Measurements from ENCODE around the gene RAB1B.

RAB1B gene

DNA sequence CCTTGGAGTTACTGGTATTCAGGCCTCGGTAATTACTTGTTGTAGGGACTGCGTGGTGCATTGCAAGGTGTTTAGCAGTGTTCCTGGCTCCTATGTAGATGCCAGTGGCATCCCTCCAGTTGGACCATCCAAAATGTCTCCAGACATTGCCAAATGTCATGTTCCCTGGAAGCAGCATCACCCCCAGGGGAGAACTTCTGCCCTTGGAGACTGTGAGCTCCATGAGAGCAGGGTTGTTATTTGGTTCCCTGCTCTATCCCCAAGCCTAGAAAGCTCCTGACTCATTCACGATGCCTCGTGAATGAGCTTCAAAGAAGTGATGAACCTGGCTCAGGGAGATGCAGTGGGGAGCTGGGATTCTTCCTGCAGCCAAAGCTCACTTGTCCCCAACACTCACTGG, 53.2 kb downstream of the RAB1B start:
- no peak for DNase-seq (ENCODE audit: low spot score)
- in situ Hi-C loops (cut with MboI; ENCODE audit: low sequenced_read_pairs, unreplicated experiment): no loop called here
- TF ChIP-seq, protein P1, sequence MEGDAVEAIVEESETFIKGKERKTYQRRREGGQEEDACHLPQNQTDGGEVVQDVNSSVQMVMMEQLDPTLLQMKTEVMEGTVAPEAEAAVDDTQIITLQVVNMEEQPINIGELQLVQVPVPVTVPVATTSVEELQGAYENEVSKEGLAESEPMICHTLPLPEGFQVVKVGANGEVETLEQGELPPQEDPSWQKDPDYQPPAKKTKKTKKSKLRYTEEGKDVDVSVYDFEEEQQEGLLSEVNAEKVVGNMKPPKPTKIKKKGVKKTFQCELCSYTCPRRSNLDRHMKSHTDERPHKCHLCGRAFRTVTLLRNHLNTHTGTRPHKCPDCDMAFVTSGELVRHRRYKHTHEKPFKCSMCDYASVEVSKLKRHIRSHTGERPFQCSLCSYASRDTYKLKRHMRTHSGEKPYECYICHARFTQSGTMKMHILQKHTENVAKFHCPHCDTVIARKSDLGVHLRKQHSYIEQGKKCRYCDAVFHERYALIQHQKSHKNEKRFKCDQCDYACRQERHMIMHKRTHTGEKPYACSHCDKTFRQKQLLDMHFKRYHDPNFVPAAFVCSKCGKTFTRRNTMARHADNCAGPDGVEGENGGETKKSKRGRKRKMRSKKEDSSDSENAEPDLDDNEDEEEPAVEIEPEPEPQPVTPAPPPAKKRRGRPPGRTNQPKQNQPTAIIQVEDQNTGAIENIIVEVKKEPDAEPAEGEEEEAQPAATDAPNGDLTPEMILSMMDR (IDR thresholded peaks at IDR 0.05; ENCODE audit: borderline replicate concordance, control extremely low read depth, extremely low read depth, insufficient read depth, missing control alignments): no peak

DNA sequence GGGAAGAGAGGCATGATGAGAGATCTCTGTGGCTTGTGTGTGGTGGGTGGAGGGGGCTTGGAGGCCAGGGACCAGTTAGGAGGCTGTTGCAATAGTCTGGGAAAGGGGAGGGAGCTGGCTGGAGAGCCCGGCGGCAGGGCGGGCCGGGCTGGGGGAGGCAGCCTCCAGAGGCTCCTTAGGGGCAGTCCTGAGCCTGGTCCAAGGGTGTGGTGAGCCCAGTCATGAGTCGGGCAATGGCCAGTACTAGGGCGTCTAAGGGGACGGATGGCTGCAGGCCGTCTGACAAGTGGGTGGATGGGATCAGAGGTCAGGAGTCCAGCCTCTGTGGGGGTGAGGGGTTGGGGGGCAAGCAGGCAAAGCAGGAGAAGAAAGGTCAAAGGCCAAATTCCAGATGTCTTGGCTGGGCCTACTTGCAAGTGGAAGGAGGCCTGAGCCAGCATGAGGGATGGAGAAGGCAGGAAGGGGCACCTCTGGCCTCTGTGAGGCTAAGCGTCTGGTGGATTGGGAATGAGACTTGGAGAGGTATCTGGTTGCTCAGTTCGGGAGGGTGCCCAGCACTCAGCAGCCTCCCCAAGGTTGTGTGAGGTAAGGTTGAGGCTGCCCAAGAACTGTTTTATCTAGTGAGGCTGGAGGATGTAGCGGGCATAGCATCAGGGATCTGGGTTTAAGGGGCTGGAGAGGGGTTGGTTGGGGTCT, 54.4 kb downstream of the RAB1B start:
- DNase-seq (ENCODE audit: low spot score): no peak
- TF ChIP-seq, protein P1 (IDR thresholded peaks at IDR 0.05; ENCODE audit: borderline replicate concordance, control extremely low read depth, extremely low read depth, insufficient read depth, missing control alignments): no peak
- in situ Hi-C loops (cut with MboI; ENCODE audit: low sequenced_read_pairs, unreplicated experiment): no loop called here

DNA sequence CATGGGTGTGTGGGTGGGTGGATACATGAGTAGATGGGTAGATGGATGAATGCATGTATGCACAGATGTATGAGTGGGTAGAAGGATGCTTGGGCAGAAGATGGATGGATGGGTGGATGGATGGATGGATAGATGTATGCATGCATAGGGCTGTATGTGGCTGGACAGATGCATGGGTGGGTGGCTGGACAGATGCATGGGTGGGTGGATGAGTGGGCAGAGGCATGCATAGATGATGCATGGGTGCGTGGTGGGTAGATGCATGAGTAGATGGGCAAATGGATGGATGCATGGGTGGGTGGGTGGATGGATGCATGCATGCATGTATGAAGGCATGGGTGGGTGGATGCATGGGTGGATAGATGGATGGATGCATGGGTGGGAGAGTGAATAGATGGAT, 55.2 kb downstream of the RAB1B start:
- TF ChIP-seq, protein P1 (IDR thresholded peaks at IDR 0.05; ENCODE audit: borderline replicate concordance, control extremely low read depth, extremely low read depth, insufficient read depth, missing control alignments): no peak
- in situ Hi-C loops (cut with MboI; ENCODE audit: low sequenced_read_pairs, unreplicated experiment): no loop called here
- no peak for DNase-seq (ENCODE audit: low spot score)

DNA sequence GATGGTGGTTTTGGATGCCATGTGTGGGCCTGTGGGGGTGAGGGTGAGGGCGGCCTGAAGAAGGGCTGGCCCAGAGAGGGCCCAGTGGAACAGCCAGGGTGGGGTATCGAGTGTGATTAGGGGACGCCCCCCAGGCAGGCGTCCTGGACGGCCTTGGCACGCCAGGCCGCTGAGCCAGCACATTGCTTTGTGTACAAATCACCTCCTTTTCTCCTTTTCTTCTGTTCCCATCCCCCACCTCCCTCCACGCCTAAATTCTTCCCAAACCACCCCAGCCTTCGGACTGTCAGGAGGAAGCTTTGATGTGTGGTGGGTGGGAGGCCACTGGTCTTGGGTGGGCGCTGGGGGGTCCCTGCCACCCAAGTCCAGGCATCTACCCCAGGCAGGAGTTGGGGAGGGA, 56.2 kb downstream of the RAB1B start:
- TF ChIP-seq, protein P1 (IDR thresholded peaks at IDR 0.05; ENCODE audit: borderline replicate concordance, control extremely low read depth, extremely low read depth, insufficient read depth, missing control alignments): no peak
- in situ Hi-C loops (cut with MboI; ENCODE audit: low sequenced_read_pairs, unreplicated experiment): no loop called here
- DNase-seq (ENCODE audit: low spot score): no peak

DNA sequence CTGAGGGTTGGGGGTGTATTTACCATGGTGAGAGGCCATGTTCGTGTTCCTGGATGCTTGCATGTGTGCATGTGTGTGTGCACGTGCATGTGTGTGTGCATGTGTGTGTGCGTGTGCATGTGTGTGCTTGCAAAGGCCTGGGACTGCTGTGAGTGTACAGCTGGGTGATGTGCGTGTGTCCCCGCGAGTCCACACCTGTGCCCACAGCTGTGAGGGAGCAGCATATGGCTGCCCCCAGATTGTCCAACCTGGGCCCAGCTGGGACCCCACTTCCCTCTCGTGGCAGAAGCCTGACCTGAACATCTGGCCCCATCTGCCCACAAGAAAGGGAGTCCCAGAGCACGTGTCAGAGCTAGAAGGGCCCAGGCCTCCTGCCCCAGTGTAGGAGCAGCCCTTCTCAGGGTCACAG, 56.8 kb downstream of the RAB1B start:
- DNase-seq (ENCODE audit: low spot score): no peak
- TF ChIP-seq, protein P1 (IDR thresholded peaks at IDR 0.05; ENCODE audit: borderline replicate concordance, control extremely low read depth, extremely low read depth, insufficient read depth, missing control alignments): no peak
- in situ Hi-C loops (cut with MboI; ENCODE audit: low sequenced_read_pairs, unreplicated experiment): no loop called here

DNA sequence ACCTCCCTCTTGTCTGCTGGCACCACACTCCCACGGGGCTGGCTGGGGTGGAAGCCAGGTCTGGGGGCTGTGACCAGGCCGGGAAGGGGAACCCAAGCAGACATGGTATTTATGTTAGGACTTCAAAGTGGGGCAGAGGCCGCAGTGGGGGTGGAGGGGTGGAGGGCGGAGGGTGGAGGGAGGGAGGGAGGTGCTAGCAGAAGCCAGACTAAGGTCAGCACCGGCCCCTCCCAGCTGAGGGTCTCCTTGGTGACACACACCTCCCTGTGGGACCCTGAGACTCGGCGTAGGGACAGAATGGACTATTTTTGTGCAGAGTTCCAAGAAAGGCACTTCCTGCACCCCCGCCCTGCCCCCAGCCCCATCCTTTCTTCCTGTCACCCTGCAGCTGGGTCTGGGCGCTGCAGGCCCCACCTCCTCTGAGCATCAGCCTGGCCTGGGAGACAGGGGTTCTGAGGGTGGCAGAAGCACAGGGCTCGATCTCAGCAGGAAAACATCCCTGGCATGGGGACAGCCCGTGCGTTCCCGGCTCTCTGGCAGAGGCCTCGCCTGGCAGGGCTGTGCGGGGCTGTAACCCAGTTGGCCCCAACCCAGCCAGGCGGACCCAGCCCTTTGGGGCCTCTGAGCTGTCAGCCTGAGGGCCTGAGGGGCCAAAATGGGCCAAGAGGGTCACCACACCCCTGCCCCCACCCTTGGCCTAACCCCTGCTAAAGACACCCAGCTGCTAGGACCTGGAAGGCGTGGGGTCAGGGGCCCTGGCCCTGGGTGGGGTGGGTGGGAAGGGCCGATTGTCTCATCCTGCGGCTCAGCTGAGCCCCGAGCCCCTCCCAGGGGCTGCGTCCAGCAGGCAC, 58.0 kb downstream of the RAB1B start:
- TF ChIP-seq, protein P1 (IDR thresholded peaks at IDR 0.05; ENCODE audit: borderline replicate concordance, control extremely low read depth, extremely low read depth, insufficient read depth, missing control alignments): no peak
- in situ Hi-C loops (cut with MboI; ENCODE audit: low sequenced_read_pairs, unreplicated experiment): no loop called here
- DNase-seq (ENCODE audit: low spot score): no peak
